GM12873 (cell line): Measurements from ENCODE around the gene SLC22A16.

Experiments used
- CTCF ChIP-seq: IDR thresholded peaks from 2 replicates; pipeline ENCODE4 v1.5.1; 2012; ENCODE audit warnings: low read depth, mild to moderate bottlenecking, moderate library complexity, low read length, control low read depth; ENCODE audit not compliant: insufficient read depth; ENCODE audit errors: missing control alignments

The SLC22A16 gene

GRCh38 chr6:110458476-110458875, 17.9 kb downstream of the SLC22A16 start:
- TF ChIP-seq CTCF = no peak

- peak; percentile 69 for TF ChIP-seq CTCF
These were observed 18.7 kb downstream of the SLC22A16 start for GRCh38 chr6:110457567-110458175.

- no peak for TF ChIP-seq CTCF
These were observed 19.7 kb downstream of the SLC22A16 start for GRCh38 chr6:110456694-110457093.

- no peak for TF ChIP-seq CTCF
These were observed 26.9 kb downstream of the SLC22A16 start for GRCh38 chr6:110449541-110449895.

- TF ChIP-seq CTCF = no peak
These were observed 27.4 kb downstream of the SLC22A16 start for GRCh38 chr6:110448846-110449540.

- TF ChIP-seq CTCF = no peak
These were observed 28.7 kb downstream of the SLC22A16 start for GRCh38 chr6:110447761-110448160.

- TF ChIP-seq CTCF = no peak
These were observed 30.0 kb downstream of the SLC22A16 start for GRCh38 chr6:110446405-110446804.
